Subcutaneous adipose tissue (tissue), 4 donors: Measurements from ENCODE around the gene PPP2R3C. TPM values are rescaled to one million over a fixed set of nuclear protein-coding genes. Genes with fewer than 3 reads are reported as not detected.

Experiments used
- total RNA-seq, 4 donors: library from RNA; depleted of rRNA; stranded (reverse); fragments of >200 nt; gene quantifications; one replicate each; pipeline ENCODE4 v1.1.0, GENCODE V29; 2016
- TF ChIP-seq, protein P1 (sequence below): fragments of 450-650 bp; IDR thresholded peaks from one replicate; pipeline ENCODE4 v1.5.1; 2016; ENCODE audit warnings: low read depth, mild to moderate bottlenecking, control low read depth, antibody characterized with exemption, moderate library complexity

PPP2R3C gene
- total RNA-seq, 4 donors from 2014 or later = 26.9 to 50.2 (median 30.4) TPM

DNA sequence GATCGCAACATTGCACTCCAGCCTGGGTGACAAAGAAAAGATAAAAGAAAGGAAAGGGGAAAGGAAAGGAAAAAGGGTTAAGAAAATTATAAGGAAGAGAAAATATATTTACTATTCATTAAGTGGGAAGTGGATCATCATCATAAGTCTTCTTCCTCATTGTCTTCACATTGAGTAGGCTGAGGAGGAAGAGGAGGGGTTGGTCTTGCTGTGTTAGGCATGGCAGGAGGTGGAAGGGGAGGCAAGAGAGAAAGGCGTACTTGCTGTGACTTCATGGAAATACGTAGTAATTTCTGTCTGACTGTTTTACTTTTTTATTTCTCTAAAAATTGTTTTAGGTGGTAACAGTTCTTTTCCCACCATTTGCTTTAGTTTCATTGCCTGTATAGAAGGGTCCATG is 49.6 kb downstream of the PPP2R3C start:
- TF ChIP-seq, protein P1, sequence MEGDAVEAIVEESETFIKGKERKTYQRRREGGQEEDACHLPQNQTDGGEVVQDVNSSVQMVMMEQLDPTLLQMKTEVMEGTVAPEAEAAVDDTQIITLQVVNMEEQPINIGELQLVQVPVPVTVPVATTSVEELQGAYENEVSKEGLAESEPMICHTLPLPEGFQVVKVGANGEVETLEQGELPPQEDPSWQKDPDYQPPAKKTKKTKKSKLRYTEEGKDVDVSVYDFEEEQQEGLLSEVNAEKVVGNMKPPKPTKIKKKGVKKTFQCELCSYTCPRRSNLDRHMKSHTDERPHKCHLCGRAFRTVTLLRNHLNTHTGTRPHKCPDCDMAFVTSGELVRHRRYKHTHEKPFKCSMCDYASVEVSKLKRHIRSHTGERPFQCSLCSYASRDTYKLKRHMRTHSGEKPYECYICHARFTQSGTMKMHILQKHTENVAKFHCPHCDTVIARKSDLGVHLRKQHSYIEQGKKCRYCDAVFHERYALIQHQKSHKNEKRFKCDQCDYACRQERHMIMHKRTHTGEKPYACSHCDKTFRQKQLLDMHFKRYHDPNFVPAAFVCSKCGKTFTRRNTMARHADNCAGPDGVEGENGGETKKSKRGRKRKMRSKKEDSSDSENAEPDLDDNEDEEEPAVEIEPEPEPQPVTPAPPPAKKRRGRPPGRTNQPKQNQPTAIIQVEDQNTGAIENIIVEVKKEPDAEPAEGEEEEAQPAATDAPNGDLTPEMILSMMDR = no peak

GRCh38 chr14:35068238-35069012 is 53.4 kb downstream of the PPP2R3C start:
- TF ChIP-seq, protein P1 = no peak

DNA sequence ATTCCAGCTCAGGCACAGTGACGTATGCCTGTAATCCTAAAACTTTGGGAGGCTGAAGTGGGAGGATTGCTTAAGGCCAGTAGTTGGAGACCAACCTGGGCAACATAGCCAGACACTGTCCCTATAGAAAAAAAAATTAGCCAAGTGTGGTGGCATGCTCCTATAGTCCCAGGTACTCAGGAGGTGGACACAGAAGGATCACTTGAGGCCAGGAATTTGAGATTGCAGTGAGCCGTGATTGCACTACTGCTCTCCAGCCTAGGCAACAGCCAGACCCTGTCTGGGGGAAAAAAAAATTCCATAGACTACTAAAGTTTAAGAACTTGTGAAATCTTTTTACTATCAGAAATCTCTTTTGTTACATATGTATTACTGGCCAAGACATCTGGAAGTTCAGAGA is 69.2 kb downstream of the PPP2R3C start:
- TF ChIP-seq, protein P1 = no peak

DNA sequence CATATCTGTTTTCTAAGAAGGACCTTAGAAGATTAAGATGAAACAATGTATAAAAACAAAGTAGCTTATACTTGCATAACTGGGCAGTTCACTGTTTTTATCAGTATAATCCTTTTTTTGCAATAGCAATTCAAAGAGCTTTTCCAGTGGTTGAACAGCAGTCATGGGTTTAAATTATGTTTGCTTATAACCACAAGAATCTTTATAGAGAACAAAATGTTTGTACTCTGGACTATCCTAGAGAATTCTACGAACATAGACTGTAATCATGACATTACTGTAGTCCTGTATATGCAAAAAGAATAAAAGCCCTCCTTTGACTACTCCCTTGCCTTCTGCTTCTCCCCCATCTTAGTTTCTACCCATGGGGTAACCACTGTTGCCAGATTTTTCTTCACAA is 70.0 kb downstream of the PPP2R3C start:
- TF ChIP-seq, protein P1 = no peak

GRCh38 chr14:35050652-35051051 is 71.1 kb downstream of the PPP2R3C start:
- TF ChIP-seq, protein P1 = no peak

- TF ChIP-seq, protein P1 = no peak
These were observed 73.7 kb downstream of the PPP2R3C start for GRCh38 chr14:35047976-35048513.

DNA sequence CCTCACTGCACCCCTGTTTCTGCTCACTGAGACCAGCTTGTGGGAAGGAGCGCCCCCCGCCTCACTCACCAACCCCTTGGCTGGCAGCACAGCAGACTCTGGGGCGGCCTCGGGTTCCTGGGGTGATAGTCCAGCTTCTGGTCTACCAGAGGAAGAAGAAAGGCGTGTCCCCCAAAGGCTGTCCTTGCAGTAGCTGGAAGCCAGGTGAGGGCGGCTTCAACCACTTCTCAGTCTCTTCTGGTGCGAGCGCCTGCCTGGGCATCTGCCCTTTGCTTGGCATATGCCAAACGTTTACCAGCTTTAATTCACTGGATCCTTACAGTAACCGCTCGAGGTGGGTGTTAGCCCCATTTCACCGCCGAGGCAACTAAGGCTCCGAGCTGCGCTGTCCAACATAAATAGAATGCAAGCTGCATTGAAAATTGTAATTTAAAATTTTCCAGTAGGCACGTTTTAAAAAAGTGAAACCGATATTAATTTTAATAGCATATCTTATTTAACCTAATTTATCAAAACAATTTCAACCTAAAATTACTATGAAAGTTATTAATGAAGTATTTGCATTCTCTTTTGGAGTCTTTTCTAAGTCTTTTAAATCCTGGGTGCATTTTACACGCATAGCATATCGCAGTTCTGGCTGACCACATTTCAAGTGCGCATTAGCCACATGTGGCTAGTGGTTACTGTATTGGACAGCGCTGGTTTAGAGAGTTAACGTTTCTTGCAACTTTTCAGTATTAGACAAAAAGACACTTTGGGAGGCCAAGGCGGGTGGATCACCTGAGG is 74.8 kb downstream of the PPP2R3C start:
- TF ChIP-seq, protein P1 = no peak
